Activated T-helper 1 cell treated with anti-CD3 and anti-CD28 coated beads, Interleukin-2, amount 50 U/mL, for 16 hours (primary cell): ENCODE data around the gene RYR2.
"Not testable (repeated sequence)": the region's sequence is repeated elsewhere in the genome, so short reads cannot be mapped to it uniquely, and the experiment has no call there.

Source experiments
- DNase-seq, 2 donors: peaks; one replicate each; pipeline ENCODE4 v3.0.0-alpha.2; 2020; ENCODE audit warnings: low read depth in 1 of 2, low spot score in 1 of 2

RYR2 gene

GRCh38 chr1:237071641-237072420, 29.8 kb downstream of the RYR2 start:
- no peak for DNase-seq

GRCh38 chr1:237074371-237075117, 32.6 kb downstream of the RYR2 start:
- DNase-seq = no peak

DNA sequence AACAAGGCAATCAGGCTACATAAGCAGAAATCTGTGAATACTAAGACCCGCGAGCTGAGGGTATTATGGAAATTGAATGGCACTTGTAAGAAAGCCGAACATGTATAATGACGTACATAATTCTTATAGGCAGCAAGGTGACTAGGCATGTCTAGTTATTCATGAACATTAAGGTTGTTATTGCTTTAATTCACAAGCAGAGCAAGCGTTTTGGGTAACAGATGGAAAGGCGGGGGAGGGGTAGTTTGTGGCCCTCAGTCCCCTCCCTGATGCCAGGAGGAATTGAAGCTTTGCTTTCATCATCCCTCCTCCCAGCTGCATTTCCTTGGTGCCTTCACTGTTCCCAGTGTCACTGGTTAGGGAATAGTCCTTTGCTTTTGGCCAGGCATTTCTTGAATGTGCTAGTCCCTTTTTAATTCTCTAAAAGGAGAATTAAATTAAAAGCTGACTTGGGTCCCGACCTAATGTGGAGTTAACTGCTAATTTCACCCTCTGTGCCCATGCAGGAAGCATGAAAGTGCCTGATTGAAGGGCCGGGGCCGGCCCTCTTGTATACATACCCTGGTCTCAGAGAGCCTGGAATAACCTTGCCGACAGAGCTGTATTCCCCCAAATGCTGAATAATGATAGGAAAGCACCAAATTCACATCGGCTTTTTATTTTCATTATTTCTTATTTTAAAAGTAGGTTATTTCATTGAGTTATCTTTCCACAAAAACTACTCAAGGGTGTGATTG, 42.5 kb downstream of the RYR2 start:
- no peak for DNase-seq

DNA sequence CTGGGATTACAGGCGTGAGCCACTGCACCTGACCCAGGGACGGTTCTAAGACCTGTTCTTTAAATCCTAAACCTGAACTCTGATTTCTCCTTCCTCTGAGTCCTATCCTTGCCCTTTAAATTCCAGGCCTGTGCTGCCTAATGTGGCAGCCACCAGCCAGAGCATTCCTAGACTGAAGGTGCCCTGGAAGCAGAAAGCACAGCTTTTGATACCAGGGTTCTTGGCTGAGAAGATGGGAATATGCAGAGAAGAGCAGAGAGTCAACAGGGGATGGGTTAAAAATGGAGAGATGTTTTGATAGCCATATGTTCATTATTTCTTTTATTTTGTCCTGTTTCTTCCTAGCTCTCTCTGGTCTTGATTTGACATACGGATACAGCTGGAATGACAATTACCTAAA, 49.7 kb downstream of the RYR2 start:
- DNase-seq = no peak

- DNase-seq = no peak
Observed at GRCh38 chr1:237093691-237094090, 51.7 kb downstream of the RYR2 start.

GRCh38 chr1:237098541-237098940, 56.6 kb downstream of the RYR2 start:
- no peak for DNase-seq

DNA sequence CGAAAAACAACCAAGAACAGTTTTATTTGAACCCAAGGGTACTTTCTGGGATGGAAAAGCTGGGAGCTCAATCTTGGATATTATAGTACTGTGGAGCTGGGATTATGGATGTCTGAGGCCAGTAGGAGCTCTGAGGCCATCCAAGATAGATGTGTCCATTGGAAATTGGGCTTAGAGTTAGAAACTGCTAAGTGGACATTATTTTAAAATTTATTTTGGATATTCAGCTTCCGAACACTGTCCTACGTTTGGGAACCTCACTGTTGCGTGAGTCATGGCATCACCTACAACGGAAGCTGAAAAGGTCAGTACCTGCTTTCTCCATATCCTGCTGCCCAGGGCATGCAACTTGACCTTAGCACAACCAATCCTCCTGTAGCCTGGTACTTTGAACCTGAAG, 61.0 kb downstream of the RYR2 start:
- no peak for DNase-seq

- DNase-seq = no peak
Observed at GRCh38 chr1:237104096-237104495, 62.1 kb downstream of the RYR2 start.

GRCh38 chr1:237105826-237106225, 63.8 kb downstream of the RYR2 start:
- DNase-seq = no peak

DNA sequence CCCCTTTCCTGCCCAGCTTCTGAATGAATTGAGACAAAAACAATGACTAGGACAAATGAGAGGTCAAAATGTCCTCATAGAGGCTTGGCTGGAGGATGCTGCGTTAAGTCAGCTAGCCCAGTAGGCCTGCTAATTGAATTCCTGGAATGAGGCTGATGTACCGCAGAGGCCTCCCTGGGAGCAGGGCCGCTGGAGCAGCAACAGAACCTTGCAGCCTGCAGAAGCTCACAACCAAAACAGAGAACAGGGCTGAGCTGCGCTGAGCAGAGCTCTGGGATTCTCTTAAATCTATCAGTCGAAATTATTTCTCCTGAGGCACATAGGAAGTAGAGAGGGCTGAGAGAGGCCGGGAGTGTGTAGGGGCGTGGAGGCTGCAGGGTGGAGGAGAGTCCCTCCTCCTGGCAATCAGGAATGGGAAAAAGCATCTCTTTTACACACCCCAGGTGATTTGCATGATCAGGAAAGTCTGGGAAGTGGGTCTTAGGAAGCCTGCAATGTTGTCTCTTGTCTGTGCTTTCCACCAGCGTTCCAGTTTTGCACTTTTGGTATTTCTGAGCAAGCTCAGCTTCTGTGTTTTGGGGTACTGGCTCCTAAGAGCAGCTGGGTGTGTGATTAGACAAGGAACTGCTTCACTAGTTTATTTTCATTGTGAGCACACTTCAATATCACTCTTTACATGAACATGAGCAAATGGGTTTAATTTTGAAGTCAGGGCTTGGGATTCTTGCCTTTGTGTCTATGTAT, 66.5 kb downstream of the RYR2 start:
- DNase-seq = no peak

GRCh38 chr1:237111807-237112206, 69.8 kb downstream of the RYR2 start:
- DNase-seq = no peak

- DNase-seq = no peak
Observed at GRCh38 chr1:237112663-237113062, 70.7 kb downstream of the RYR2 start.

GRCh38 chr1:237115035-237115434, 73.1 kb downstream of the RYR2 start:
- DNase-seq = no peak

DNA sequence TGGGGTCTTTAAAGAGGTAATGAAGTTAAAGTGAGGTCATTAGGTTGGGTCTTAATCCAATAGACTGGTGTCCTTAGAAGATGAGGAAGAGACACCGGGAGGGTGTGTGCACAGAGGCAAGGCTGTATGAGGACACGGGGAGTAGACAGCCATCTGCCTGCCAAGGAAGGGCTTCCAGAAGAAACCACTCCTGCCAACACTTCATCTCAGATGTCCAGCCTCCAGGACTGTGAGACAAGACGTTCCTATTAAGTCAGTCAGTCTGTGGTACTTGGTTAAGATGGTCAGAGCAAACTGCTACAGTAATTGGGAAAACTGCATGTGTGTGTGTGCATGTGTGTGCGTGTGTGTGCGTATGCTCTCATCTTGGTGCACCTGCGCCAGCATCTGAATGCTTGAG, 77.1 kb downstream of the RYR2 start:
- no peak for DNase-seq

DNA sequence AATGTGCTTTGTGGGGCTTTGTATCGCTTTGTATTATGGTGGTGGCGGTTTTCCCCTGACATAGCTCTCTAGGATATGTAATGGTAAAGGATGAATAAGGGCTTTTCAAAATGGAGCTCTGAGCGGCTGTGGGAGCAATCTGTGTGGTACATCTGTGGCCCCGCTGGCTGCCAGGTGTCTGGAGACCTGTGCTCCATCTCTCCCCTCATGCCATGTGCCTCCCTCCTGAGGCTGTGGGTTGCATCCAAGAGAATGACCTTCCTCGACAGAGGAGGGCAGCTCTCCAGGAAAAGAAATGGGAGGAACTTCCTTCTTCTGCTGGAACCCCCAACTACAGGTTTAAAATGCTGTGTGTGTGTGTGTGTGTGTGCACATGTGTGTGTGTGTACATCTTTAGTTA, 78.7 kb downstream of the RYR2 start:
- DNase-seq = no peak

GRCh38 chr1:237124856-237125462, 83.0 kb downstream of the RYR2 start:
- DNase-seq = no peak

DNA sequence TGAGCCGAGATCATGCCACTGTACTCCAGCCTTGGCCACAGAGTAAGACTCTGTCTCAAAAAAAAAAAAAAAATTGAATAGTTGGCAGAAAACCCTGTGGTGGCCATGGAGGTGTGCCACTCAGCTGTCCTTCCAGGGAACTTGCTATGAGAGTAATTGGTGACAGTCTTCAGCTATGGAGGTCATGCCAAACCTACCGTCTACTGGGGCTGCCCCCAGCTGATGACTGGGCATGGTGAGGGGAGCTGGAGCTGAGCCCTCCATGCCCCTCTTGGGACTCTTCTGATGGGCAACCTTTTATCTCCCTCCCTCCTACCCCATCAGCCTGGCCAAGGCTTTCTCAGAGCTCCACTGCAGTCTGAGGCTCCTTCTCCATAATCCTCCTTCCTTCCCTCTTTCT, 84.2 kb downstream of the RYR2 start:
- DNase-seq = no peak

DNA sequence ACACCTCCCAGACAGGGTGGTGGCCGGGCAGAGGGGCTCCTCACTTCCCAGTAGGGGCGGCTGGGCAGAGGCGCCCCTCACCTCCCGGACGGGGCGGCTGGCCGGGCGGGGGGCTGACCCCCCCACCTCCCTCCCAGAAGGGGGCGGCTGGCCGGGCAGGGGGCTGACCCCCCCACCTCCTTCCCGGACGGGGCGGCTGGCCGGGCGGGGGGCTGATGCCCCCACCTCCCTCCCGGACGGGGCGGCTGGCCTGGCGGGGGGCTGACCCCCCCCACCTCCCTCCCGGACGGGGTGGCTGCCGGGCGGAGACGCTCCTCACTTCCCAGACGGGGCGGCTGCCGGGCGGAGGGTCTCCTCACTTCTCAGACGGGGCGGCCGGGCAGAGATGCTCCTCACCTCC, 85.3 kb downstream of the RYR2 start:
- DNase-seq = not testable (repeated sequence)

DNA sequence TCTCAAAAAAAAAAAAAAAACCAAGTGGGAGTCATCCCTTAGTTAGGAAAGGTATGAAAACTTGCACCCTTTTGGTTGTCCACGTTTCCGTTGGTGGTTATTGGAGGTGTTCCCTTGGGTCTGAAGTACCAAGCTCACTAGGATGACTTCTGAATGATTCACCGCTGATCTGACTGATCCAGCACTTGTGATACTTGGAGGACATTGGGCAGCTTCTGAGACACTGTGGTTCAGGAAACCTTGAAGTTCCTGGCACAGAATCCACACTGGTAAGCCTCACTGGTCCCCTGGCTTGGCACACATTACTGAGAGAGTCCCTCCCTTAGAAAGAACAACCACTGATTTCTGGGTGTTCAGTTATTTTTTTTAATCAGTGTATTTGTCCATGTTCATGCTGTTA, 91.9 kb downstream of the RYR2 start:
- DNase-seq = no peak

DNA sequence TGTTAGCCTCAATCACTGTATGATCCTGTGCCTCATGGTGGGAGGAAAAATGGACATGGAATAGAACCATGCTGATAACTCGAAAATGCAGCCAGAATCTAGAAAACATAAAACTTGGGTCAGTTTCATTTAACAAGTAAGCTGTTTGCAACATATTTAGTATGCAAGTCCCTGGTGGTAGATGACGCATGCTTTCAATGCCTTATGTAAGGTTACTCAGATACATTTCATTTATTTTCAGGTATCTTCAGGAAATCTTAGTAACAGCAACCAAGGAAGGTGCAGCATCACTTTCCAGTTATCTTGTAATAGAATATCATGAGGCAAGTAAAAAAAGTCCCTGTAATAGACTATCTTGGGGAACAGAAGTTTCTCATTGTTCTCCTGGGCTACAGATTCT, 92.9 kb downstream of the RYR2 start:
- DNase-seq = no peak

DNA sequence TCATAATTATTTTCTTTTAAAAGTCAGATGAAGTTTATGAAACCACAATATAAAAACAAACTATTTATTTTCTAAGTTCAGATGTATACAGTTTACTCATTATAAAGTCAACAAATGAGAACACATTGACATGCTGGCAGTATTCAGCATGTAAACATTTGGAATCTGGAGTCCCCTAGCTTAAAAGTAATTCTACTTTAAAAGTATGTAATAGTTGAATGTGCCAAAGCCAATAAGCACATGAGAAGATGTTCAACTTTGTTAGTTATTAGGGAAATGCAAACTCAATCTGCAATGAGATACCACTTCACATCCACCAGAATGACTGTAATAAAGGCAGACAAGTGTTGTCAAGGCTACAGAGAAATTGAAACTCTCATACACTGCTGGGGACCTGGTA, 96.6 kb downstream of the RYR2 start:
- no peak for DNase-seq
